Uterus (tissue), 4 donors: Measurements from ENCODE around the gene CCNL2. TPM values are rescaled to one million over a fixed set of nuclear protein-coding genes. Genes with fewer than 3 reads are reported as not detected.

Experiments used
- DNase-seq, 2 donors: peaks; one replicate each; pipeline ENCODE4 v3.0.0-alpha.2; 2019 to 2020
- H3K27ac ChIP-seq, 2 donors: fragments of 200-600 bp; sonication (generic); 1 replicate in 1 of 2; 2 replicates in 1 of 2; pipeline ENCODE4 v1.5.1; 2016 to 2018
- H3K27me3 ChIP-seq, 2 donors: fragments of 200-600 bp; sonication (generic); one replicate each; pipeline ENCODE4 v1.5.1; 2018 to 2019; ENCODE audit warnings: control low read depth in 1 of 2
- H3K36me3 ChIP-seq, 2 donors: fragments of 200-600 bp; sonication (generic); one replicate each; pipeline ENCODE4 v1.5.1; 2019; ENCODE audit warnings: control low read depth in 1 of 2
- H3K4me1 ChIP-seq, 2 donors: fragments of 200-600 bp; sonication (generic); one replicate each; pipeline ENCODE4 v1.5.1; 2018 to 2019; ENCODE audit warnings: control low read depth in 1 of 2
- H3K4me3 ChIP-seq, 2 donors: fragments of 200-600 bp; sonication (generic); 1 replicate in 1 of 2; 2 replicates in 1 of 2; pipeline ENCODE4 v1.5.1; 2018 to 2019; ENCODE audit warnings: mild to moderate bottlenecking in 1 of 2
- H3K9me3 ChIP-seq, 2 donors: fragments of 200-600 bp; sonication (generic); one replicate each; pipeline ENCODE4 v1.5.1; 2019; ENCODE audit warnings: control low read depth in 1 of 2
- POLR2A ChIP-seq, 2 donors: fragments of 450-650 bp; IDR thresholded peaks; one replicate each; pipeline ENCODE4 v1.6.1; 2016; ENCODE audit warnings: antibody characterized with exemption in 2 of 2, mild to moderate bottlenecking in 1 of 2, moderate library complexity in 1 of 2
- intact Hi-C: fragments of 100-400 bp; cut with DNase I; formaldehyde crosslinking; loops from one replicate; pipeline ENCODE4 v1.15.1; 2023; ENCODE audit warnings: low total_unique reads
- total RNA-seq, 4 donors: library from RNA; depleted of rRNA in 3 of 4; stranded (reverse); fragments of >200 nt in 3 of 4; gene quantifications; one replicate each; pipeline versions ENCODE4 v1.1.0 to v1.2.4, GENCODE V29; 2014 to 2023
- TF ChIP-seq, protein P1 (sequence below), 4 experiments: fragments of 200-600 bp in 2 of 4; fragments of 450-650 bp in 2 of 4; sonication (generic) in 2 of 4; IDR thresholded peaks; one replicate each; pipeline ENCODE4 v1.5.1; 2016 to 2019; ENCODE audit warnings: antibody characterized with exemption in 4 of 4, mild to moderate bottlenecking in 2 of 4, moderate library complexity in 1 of 4
- donor health status: DM: yes; HTN: yes; CAD: no.

Gene CCNL2
- total RNA-seq, 4 donors from 2014 or later = 207 to 351 (median 281) TPM

DNA sequence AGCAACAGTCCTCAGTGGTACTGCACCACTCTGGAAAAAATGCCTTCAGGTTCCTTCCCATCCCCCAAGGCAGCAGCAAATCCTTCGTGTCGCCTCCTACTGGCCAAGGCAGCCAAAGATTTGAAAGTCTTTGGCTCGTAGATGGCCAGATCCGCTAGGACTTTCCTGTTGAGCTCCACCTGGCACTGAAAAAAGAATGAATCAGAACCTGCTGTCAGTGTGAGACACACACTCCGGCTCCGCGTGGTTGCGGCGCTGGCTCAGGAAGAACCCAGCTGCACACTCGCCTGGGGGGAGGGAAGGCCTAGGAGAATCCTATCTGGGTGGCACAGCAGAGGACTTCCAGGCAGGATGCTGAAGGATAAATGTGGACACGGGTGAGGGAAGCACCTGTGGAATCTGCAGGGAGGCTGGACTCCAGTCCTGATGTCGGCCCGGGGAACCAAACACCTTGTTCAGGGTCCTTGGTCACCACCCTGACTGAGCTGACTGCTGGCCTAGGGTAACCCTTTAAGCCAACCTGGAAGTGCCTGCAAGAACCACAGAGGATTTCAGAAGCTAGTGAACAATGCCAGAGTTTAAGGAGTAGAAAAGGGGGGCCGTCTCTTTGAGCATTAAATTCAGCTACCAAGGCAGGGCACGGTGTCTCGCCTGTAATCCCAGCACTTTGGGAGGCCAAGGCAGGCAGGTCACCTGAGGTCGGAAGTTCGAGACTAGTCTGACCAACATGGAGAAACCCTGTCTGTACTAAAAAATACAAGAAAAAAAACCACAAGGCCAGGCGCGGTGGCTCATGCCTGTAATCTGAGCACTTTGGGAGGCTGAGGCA is 3.2 kb upstream of the CCNL2 start:
- H3K9me3 ChIP-seq = no peaks in the 10 kb centered on the region
- no peak overlapping the region for H3K27ac ChIP-seq
- DNase-seq = no peak
- H3K4me3 ChIP-seq = no peak overlapping the region
- no peaks in the 10 kb centered on the region for H3K27me3 ChIP-seq
- intact Hi-C loops = no loop called here
- no peaks in the 10 kb centered on the region for H3K36me3 ChIP-seq
- TF ChIP-seq, protein P1, sequence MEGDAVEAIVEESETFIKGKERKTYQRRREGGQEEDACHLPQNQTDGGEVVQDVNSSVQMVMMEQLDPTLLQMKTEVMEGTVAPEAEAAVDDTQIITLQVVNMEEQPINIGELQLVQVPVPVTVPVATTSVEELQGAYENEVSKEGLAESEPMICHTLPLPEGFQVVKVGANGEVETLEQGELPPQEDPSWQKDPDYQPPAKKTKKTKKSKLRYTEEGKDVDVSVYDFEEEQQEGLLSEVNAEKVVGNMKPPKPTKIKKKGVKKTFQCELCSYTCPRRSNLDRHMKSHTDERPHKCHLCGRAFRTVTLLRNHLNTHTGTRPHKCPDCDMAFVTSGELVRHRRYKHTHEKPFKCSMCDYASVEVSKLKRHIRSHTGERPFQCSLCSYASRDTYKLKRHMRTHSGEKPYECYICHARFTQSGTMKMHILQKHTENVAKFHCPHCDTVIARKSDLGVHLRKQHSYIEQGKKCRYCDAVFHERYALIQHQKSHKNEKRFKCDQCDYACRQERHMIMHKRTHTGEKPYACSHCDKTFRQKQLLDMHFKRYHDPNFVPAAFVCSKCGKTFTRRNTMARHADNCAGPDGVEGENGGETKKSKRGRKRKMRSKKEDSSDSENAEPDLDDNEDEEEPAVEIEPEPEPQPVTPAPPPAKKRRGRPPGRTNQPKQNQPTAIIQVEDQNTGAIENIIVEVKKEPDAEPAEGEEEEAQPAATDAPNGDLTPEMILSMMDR (IDR thresholded peaks at IDR 0.05) = peak in 2 of 4 experiments; percentile 6 to 16
- TF ChIP-seq POLR2A (IDR thresholded peaks at IDR 0.05) = no peak
- peaks cover 17 to 25% of the 10 kb centered on the region in 2 donors for H3K4me1 ChIP-seq

DNA sequence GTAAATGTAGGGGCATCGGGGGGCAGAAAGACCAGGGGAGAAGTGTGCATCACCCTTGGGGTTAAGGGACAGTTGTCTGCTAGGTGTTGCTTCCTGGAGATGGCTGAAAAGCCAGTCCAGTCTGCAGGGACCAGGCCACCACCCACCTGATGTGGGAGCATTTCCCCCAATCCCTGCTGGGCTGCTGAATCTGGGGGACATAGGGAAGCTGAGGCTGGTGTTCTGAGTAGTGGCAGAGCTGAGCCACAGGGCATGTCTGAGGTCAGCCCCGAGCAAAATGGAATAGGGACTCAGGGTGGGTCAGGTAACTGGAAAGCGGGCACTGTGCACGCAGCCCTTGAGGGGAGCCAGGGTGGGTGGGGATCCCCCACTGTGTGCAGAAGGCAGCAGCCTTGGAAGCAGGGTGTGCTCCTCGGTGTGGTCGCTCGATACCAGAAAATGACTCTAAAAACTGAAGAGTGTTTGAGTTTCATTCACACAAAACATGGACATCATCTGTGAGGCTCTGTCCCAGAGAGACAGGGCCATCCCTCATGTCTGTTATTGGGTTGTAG is 2.4 kb upstream of the CCNL2 start:
- DNase-seq = no peak
- H3K27ac ChIP-seq = no peak overlapping the region
- no peak overlapping the region for H3K4me3 ChIP-seq
- H3K27me3 ChIP-seq = no peaks in the 10 kb centered on the region
- no peaks in the 10 kb centered on the region for H3K36me3 ChIP-seq
- intact Hi-C loops = no loop called here
- TF ChIP-seq POLR2A (IDR thresholded peaks at IDR 0.05) = no peak
- TF ChIP-seq, protein P1 (IDR thresholded peaks at IDR 0.05) = no peak
- no peaks in the 10 kb centered on the region for H3K9me3 ChIP-seq
- H3K4me1 ChIP-seq = peaks cover 17 to 25% of the 10 kb centered on the region in 2 donors

DNA sequence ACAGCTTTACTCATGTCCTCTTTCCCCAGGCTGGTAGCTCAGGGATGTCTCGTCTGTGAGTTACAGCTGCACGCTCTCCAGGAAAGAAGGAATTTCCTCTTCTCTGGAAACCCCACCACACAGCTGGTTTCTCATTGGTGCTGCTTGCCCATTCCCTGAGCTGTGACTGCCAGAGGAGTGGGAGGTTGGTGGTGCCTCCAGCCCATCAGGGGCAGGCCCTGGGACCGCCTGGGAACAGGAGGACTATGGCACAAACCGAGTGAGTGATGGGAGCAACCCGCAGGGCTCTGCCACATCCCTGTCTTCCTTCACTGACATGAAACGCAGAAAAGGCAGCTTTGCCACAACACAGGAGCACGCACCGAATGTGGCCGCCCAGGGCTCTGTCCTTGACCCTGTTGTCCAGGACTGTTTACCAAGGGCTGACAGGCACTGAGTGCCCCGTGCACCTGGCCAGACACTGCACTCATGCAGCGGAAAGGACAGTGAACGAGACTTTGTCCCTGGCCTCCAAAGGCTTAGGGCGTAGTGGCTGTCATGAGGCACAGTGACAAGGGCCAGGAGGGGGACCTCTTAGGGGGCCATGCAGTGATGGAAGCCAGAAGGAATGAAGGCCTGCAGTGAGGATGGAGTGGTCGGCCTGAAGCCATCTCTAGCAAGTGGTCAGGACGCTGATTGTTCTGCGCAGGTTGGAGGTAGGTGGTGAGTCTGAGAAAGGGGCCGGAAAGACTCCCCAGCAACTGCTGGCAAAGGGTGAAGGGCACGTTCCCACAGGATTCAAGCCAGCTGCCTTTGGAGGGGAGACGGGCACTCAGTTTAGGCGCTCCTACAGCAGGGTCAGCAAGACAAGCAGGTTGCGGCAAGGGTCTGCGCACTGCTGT is 1.7 kb upstream of the CCNL2 start:
- intact Hi-C loops = no loop called here
- Histone ChIP-seq H3K4me3 (no peak overlapping the region), H3K9me3 (no peaks in the 10 kb centered on the region), H3K4me1 (peaks cover 11 to 25% of the 10 kb centered on the region in 2 donors), H3K36me3 (no peaks in the 10 kb centered on the region), H3K27me3 (no peaks in the 10 kb centered on the region), H3K27ac (no peak overlapping the region)
- no peak for DNase-seq
- TF ChIP-seq, protein P1 (IDR thresholded peaks at IDR 0.05) = no peak
- no peak for TF ChIP-seq POLR2A (IDR thresholded peaks at IDR 0.05)

DNA sequence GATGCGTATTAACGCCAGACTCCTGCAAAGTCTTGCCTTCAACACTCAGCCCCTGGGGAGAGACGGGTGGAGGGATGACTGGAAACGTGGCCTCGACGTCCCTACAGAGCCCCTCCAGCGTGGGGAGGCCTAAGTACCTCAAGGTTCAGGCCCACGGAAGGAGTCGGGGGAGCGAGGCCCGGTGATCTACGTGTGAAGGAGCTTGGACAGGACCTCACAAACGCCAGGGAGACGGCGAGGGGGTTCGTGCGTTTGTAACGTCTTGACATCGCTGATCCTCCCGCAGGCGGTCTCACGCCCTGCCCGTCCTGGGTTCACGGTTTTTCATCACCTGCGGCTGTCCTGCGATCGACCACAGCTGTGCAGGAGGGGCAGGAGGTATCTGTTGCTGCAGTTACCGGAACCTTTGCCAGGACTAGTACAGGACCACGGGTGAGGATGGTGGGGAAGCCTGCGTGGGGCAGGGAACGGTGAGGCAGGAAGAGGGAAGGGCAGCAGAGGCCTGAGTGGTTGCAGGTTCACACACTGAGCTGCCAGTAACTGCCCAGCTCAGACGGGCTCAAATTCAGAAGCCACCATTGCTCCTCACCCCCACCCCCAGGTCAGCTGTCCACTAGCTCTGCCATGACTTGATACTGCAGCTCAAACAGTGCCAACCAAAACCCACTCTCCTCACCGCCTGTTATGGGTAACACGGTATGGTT is 889 bp upstream of the CCNL2 start:
- H3K27ac ChIP-seq = peak overlapping the region; percentile 75 to 85
- TF ChIP-seq, protein P1 (IDR thresholded peaks at IDR 0.05) = no peak
- TF ChIP-seq POLR2A (IDR thresholded peaks at IDR 0.05) = no peak
- no peaks in the 10 kb centered on the region for H3K9me3 ChIP-seq
- no peak for DNase-seq
- no peaks in the 10 kb centered on the region for H3K36me3 ChIP-seq
- peak overlapping the region; percentile 94 to 97 for H3K4me3 ChIP-seq
- no peaks in the 10 kb centered on the region for H3K27me3 ChIP-seq
- intact Hi-C loops = no loop called here
- H3K4me1 ChIP-seq = peaks cover 6 to 18% of the 10 kb centered on the region in 2 donors
